ENCODE measurements around the gene MMP24. TPM values are rescaled to one million over a fixed set of nuclear protein-coding genes. Genes with fewer than 3 reads are reported as not detected.

The MMP24 gene
- total and polyA plus RNA-seq, 2 of the 13 experiments (the other 11 are each of a cell fraction or from before 2014, with no cell fraction given): 0.29 to 0.35 TPM

DNA sequence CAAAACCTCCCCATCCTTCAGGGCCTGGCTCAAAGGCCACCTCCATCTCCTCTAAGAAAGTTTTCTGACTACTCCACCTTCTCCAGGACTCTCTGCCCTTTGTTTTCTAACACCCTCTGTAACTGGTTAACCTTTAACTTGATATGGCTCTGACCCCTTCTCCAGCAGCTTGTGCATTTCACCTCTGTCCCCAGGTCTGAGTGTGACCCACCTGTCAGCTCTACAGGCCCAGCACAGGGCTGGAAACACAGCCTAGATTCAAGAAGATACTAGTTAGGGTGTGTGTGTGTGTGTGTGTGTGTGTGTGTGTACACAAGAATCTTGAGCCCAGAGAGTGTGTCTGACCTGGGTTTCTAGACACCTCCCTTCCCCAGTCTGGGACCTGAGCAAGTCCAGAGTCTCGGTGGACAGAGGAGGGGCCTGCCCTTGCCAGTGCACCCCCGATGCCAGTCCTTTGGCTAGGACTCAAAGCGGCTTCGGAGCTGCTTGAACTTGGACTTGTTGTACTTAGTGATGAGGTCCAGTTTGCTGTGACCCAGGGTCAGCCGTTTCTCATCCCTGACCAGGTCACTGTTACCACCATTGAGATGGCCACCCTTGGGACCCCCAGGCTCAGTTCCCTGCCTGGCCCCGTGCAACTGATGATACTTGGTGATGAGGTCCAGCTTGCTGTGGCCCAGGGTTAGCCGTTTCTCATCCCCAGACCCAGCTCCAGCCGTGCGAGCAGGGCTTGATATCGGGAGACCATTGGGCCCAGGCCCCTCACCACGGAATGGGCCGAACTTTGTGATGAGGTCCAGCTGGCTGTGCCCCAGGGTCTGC lies 59.8 kb downstream of the MMP24 start (continued):
- TF ChIP-seq, protein P1, sequence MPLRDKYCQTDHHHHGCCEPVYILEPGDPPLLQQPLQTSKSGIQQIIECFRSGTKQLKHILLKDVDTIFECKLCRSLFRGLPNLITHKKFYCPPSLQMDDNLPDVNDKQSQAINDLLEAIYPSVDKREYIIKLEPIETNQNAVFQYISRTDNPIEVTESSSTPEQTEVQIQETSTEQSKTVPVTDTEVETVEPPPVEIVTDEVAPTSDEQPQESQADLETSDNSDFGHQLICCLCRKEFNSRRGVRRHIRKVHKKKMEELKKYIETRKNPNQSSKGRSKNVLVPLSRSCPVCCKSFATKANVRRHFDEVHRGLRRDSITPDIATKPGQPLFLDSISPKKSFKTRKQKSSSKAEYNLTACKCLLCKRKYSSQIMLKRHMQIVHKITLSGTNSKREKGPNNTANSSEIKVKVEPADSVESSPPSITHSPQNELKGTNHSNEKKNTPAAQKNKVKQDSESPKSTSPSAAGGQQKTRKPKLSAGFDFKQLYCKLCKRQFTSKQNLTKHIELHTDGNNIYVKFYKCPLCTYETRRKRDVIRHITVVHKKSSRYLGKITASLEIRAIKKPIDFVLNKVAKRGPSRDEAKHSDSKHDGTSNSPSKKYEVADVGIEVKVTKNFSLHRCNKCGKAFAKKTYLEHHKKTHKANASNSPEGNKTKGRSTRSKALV (CRISPR knock-in tag; IDR thresholded peaks at IDR 0.05): 0 out of 2 replicates have a peak, but pooled peaks have one; percentile 19
- TF ChIP-seq ZNF879 (CRISPR knock-in tag; IDR thresholded peaks at IDR 0.05): no peak
- no peak for TF ChIP-seq NCOA2 (CRISPR knock-in tag; IDR thresholded peaks at IDR 0.05)
- TF ChIP-seq MED8 (CRISPR knock-in tag; IDR thresholded peaks at IDR 0.05; ENCODE audit: insufficient replicate concordance): no peak
- TF ChIP-seq, protein P2, sequence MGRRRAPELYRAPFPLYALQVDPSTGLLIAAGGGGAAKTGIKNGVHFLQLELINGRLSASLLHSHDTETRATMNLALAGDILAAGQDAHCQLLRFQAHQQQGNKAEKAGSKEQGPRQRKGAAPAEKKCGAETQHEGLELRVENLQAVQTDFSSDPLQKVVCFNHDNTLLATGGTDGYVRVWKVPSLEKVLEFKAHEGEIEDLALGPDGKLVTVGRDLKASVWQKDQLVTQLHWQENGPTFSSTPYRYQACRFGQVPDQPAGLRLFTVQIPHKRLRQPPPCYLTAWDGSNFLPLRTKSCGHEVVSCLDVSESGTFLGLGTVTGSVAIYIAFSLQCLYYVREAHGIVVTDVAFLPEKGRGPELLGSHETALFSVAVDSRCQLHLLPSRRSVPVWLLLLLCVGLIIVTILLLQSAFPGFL (CRISPR knock-in tag; IDR thresholded peaks at IDR 0.05): no peak
- TF ChIP-seq PRPF4 (IDR thresholded peaks at IDR 0.05; ENCODE audit: low read depth, low read length, poor library complexity, severe bottlenecking): no peak
- TF ChIP-seq, protein P3, sequence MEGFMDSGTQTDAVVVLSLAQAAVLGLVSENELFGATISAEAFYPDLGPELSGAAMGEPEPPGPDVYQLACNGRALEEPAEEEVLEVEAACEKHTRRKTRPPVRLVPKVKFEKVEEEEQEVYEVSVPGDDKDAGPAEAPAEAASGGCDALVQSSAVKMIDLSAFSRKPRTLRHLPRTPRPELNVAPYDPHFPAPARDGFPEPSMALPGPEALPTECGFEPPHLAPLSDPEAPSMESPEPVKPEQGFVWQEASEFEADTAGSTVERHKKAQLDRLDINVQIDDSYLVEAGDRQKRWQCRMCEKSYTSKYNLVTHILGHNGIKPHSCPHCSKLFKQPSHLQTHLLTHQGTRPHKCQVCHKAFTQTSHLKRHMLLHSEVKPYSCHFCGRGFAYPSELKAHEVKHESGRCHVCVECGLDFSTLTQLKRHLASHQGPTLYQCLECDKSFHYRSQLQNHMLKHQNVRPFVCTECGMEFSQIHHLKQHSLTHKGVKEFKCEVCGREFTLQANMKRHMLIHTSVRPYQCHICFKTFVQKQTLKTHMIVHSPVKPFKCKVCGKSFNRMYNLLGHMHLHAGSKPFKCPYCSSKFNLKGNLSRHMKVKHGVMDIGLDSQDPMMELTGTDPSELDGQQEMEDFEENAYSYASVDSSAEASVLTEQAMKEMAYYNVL (CRISPR knock-in tag; IDR thresholded peaks at IDR 0.05; ENCODE audit: borderline replicate concordance): no peak
- TF ChIP-seq CREB1 (IDR thresholded peaks at IDR 0.05): no peak
- no peak for TF ChIP-seq CREB1 (CRISPR knock-in tag; IDR thresholded peaks at IDR 0.05)
- TF ChIP-seq, protein P4, sequence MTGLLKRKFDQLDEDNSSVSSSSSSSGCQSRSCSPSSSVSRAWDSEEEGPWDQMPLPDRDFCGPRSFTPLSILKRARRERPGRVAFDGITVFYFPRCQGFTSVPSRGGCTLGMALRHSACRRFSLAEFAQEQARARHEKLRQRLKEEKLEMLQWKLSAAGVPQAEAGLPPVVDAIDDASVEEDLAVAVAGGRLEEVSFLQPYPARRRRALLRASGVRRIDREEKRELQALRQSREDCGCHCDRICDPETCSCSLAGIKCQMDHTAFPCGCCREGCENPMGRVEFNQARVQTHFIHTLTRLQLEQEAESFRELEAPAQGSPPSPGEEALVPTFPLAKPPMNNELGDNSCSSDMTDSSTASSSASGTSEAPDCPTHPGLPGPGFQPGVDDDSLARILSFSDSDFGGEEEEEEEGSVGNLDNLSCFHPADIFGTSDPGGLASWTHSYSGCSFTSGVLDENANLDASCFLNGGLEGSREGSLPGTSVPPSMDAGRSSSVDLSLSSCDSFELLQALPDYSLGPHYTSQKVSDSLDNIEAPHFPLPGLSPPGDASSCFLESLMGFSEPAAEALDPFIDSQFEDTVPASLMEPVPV (CRISPR knock-in tag; IDR thresholded peaks at IDR 0.05): peak; percentile 80; the same call in 1 of the 2 replicates
- TF ChIP-seq KDM5B (CRISPR knock-in tag; IDR thresholded peaks at IDR 0.05; ENCODE audit: borderline replicate concordance): no peak
- peak; percentile 66; the same call in 1 of the 2 replicates for TF ChIP-seq HDAC2 (CRISPR knock-in tag; IDR thresholded peaks at IDR 0.05)
- TF ChIP-seq ATRX (CRISPR knock-in tag; IDR thresholded peaks at IDR 0.05; ENCODE audit: borderline replicate concordance): no peak
- no peak for TF ChIP-seq HDAC6 (IDR thresholded peaks at IDR 0.05; ENCODE audit: low read depth, low read length)
- TF ChIP-seq ZNF558 (CRISPR knock-in tag; IDR thresholded peaks at IDR 0.05; ENCODE audit: borderline replicate concordance): no peak; the same call in 1 of the 2 replicates
- no peak; the same call in 1 of the 2 replicates for TF ChIP-seq ZNF225 (CRISPR knock-in tag; IDR thresholded peaks at IDR 0.05)
- no peak for TF ChIP-seq PCBP2 (optimal IDR thresholded peaks at IDR 0.05; ENCODE audit: low read depth, low read length, poor library complexity, severe bottlenecking)
- TF ChIP-seq ZNF678 (CRISPR knock-in tag; IDR thresholded peaks at IDR 0.05): no peak
- TF ChIP-seq, protein P5, sequence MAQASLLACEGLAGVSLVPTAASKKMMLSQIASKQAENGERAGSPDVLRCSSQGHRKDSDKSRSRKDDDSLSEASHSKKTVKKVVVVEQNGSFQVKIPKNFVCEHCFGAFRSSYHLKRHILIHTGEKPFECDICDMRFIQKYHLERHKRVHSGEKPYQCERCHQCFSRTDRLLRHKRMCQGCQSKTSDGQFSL (CRISPR knock-in tag; IDR thresholded peaks at IDR 0.05): no peak
- TF ChIP-seq MEIS1 (CRISPR knock-in tag; IDR thresholded peaks at IDR 0.05; ENCODE audit: borderline replicate concordance): no peak
- peak; percentile 8 for TF ChIP-seq ZNF205 (CRISPR knock-in tag; IDR thresholded peaks at IDR 0.05)

Data from HepG2 (cell line).